ENCODE data around the gene RABL6.

Gene RABL6

DNA sequence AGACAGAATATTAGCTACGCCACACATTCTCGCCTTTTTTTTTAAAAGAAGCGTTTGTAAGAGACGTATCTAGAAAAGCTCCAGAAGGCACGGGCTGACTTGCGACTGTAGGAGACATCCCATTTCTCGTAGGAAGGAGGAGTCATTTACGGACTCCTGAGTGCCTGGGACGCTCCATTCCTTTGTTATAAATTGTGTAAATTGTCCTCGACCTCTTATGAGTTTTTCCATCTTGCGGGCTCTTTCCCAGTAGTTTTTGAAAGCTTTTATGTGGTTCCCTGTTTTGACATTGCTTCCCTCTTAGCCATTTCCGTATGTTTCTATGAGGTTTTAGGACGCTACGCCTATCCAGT is 1.0 kb downstream of the RABL6 start:
- peak; percentile 40 for DNase-seq (ENCODE audit: low read depth, low spot score)
- H3K4me3 ChIP-seq (ENCODE audit: low read depth, low read length) = peak overlapping the region; percentile 79
- in situ Hi-C loops (cut with HindIII; ENCODE audit: low sequenced_read_pairs) = no loop called here
- no peak for TF ChIP-seq CTCF (IDR thresholded peaks at IDR 0.05; ENCODE audit: low read depth, low read length)

DNA sequence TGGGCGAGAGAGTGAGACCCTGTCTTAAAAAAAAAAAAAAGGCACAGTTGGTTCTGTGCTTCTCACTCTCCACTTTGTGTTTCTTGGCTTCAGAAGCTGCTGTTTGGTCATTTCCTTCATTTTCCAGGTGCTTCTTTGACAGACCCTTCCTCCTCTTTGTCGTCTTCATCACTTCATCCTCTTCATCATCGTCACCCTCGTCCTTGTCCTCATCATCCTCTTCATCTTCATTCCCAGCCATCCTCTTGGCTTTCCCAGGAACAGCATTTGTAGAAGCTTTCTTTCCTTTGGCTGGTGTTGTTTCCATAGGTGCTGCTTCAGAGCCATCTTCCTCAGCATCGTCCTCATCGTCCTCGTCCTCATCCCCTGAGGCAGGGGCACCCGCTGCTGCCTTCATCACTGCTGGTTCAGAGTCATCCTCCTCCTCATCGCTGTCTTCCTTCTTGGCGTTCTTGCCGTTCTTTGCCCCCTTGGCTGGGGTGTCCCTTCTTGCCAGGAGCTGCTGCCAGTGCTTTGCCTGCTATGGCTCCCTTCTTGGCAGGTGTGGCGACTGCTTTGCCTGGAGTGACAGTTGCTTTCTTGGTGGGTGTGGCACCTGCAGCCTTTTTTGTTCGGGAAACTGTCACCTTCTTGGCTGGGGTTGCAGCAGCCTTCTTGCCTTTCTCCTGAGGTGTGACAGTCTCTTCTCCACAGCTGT is 7.1 kb downstream of the RABL6 start:
- in situ Hi-C loops (cut with HindIII; ENCODE audit: low sequenced_read_pairs) = no loop called here
- DNase-seq (ENCODE audit: low read depth, low spot score) = no peak
- no peak for TF ChIP-seq CTCF (IDR thresholded peaks at IDR 0.05; ENCODE audit: low read depth, low read length)
- H3K4me3 ChIP-seq (ENCODE audit: low read depth, low read length) = no peak overlapping the region

GRCh38 chr9:136815422-136815782 is 7.7 kb downstream of the RABL6 start:
- in situ Hi-C loops (cut with HindIII; ENCODE audit: low sequenced_read_pairs) = no loop called here
- no peak for DNase-seq (ENCODE audit: low read depth, low spot score)
- no peak overlapping the region for H3K4me3 ChIP-seq (ENCODE audit: low read depth, low read length)
- no peak for TF ChIP-seq CTCF (IDR thresholded peaks at IDR 0.05; ENCODE audit: low read depth, low read length)

DNA sequence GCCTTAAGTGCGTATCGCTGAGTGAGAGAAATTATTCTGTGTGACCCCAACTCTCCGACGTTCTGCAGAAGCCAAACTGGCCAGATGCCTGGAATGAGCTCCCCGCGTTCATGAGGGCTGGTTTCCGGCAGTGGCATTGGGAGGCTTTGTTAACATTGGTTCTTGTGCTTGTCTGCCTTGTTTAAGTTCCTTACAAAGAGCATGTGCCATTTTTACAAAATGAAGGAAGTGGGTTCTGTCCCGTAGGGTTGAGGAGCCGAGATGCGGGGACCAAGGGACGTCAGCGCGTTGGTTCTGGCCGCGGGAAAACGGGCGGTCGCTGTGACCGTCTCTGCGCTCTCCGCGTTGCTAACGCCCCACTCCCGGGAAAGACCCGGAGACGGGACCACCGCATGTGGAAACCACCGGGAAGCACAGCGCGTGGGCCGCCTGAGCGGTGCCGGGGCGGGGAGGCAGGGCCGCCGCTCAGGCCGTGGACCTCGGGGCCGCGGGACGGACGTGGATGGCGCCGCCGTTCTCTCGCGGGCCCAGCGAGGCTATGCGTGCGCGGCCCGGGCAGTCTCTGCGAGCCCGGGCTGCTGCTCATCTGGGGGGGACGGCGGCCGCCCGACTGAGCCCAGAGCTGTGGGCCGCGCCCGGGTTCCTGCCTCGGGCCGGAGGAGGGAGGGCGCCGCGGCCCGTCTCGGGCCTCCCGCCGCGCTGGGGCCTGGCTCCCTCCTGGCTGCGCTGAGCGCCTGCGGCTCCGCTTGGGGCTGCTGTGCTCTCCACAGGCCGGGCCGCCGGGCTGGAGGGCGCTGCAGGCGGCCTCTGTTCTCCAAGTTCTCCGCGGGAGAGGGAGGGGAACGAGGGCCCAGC is 13.4 kb downstream of the RABL6 start:
- no peak for TF ChIP-seq CTCF (IDR thresholded peaks at IDR 0.05; ENCODE audit: low read depth, low read length)
- peak; percentile 31 for DNase-seq (ENCODE audit: low read depth, low spot score)
- in situ Hi-C loops (cut with HindIII; ENCODE audit: low sequenced_read_pairs) = no loop called here
- H3K4me3 ChIP-seq (ENCODE audit: low read depth, low read length) = peak overlapping the region; percentile 4

- no peak for TF ChIP-seq CTCF (IDR thresholded peaks at IDR 0.05; ENCODE audit: low read depth, low read length)
- no peak for DNase-seq (ENCODE audit: low read depth, low spot score)
- no peak overlapping the region for H3K4me3 ChIP-seq (ENCODE audit: low read depth, low read length)
- in situ Hi-C loops (cut with HindIII; ENCODE audit: low sequenced_read_pairs) = no loop called here
Measured at GRCh38 chr9:136821826-136822544, 14.2 kb downstream of the RABL6 start.

GRCh38 chr9:136823136-136824046 is 15.6 kb downstream of the RABL6 start:
- in situ Hi-C loops (cut with HindIII; ENCODE audit: low sequenced_read_pairs) = no loop called here
- no peak overlapping the region for H3K4me3 ChIP-seq (ENCODE audit: low read depth, low read length)
- TF ChIP-seq CTCF (IDR thresholded peaks at IDR 0.05; ENCODE audit: low read depth, low read length) = no peak
- no peak for DNase-seq (ENCODE audit: low read depth, low spot score)

All from astrocyte of the spinal cord (primary cell).